ENCODE data around the gene VPS18. TPM values are rescaled to one million over a fixed set of nuclear protein-coding genes. Genes with fewer than 3 reads are reported as not detected.

VPS18 gene
- total and polyA plus RNA-seq, 2 donors (not counting 1 experiment from before 2014, with no cell fraction given), result 13.6 to 29.6 TPM

- ChIA-PET POLR2A (interaction anchor here (0.6 kb wide), 1 partner anchor 243 kb away, joined by 3 read pairs; no protein-coding TSS in a partner anchor), CTCF (interaction anchor here (0.6 to 2.8 kb wide), 4 partner anchors 10 to 220 kb away, joined by 3 to 9 read pairs (median 6); no protein-coding TSS in a partner anchor)
- intact Hi-C loops (cut with micrococcal nuclease), result no loop called here
- Histone ChIP-seq H4K20me1 (ENCODE audit: control insufficient read depth, insufficient read depth, low read length, poor library complexity, severe bottlenecking) (no peaks in the 10 kb centered on the region), H3K36me3 (replicated peaks in 1 of 2; ENCODE audit: control extremely low read depth in 1 of 2, control insufficient read depth in 1 of 2, extremely low read depth in 1 of 2, insufficient read depth in 2 of 2, low read length in 1 of 2) (no peaks in the 10 kb centered on the region), H2AFZ (ENCODE audit: insufficient read depth, low read depth, low read length, poor library complexity, severe bottlenecking) (no peak overlapping the region), H3K4me2 (replicated peaks; ENCODE audit: low read depth, low read length, poor library complexity, severe bottlenecking) (no peak overlapping the region), H3K27me3 (replicated peaks in 1 of 4; ENCODE audit: control extremely low read depth in 1 of 4, control insufficient read depth in 3 of 4, insufficient read depth in 4 of 4, low read length in 3 of 4) (peaks cover 0 to 12% (median 0%) of the 10 kb centered on the region in 4 experiments), H3K4me1 (ENCODE audit: control insufficient read depth in 2 of 2, insufficient read depth in 2 of 2, low read length in 2 of 2) (peaks cover 6 to 7% of the 10 kb centered on the region in 2 donors), H3K4me3 (ENCODE audit: control extremely low read depth in 1 of 5, extremely low read depth in 1 of 5, insufficient read depth in 1 of 5, low read depth in 2 of 5, low read length in 4 of 5) (no peak overlapping the region), H3K79me2 (ENCODE audit: control insufficient read depth, insufficient read depth, low read length) (no peaks in the 10 kb centered on the region), H3K9ac (ENCODE audit: low read length) (no peak overlapping the region), H3K9me3 (ENCODE audit: control extremely low read depth in 1 of 3, control insufficient read depth in 2 of 3, insufficient read depth in 1 of 3, low read length in 2 of 3) (peaks cover 0 to 7% (median 0%) of the 10 kb centered on the region in 3 donors), H3K27ac (ENCODE audit: low read length in 2 of 2) (no peak overlapping the region)
- Mint-ChIP-seq H3K4me1 (peaks cover 10% of the 10 kb centered on the region), H3K9me3 (ENCODE audit: insufficient read depth) (no peaks in the 10 kb centered on the region), H3K4me3 (no peak overlapping the region), H3K27me3 (peaks cover 6% of the 10 kb centered on the region), H3K27ac (no peak overlapping the region)
- no CpG with 5 or more reads among the region's 1 CpG for WGBS (ENCODE audit: insufficient coverage)
- DNase-seq (no peak), ATAC-seq (ENCODE audit: low read depth) (peak; percentile 49)
- TF ChIP-seq EZH2 (IDR thresholded peaks at IDR 0.05; ENCODE audit: borderline replicate concordance, insufficient read depth, low read depth, low read length, poor library complexity, severe bottlenecking), result no peak
- no peak for TF ChIP-seq CTCF (IDR thresholded peaks at IDR 0.05)
Observed at GRCh38 chr15:40878785-40879184, 15.5 kb upstream of the VPS18 start.

DNA sequence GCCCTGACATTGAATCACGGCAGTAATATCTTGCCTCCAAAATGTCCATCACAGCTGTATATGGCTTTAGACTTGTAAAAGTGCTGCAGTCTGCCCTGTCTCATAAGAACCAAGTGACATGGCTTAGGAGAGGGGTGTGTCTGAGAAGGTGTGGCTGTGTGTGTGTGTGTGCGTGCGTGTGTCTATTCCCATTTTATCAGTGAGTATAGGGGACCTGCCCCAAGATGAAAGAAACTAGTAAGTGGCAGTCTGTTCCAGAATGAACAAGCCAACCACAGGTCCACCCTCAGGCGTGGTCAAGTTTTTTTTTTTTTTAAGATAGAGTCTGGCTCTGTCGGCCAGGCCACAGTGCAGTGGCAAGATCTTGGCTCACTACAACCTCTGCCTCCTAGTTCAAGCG lies 14.6 kb upstream of the VPS18 start:
- Histone ChIP-seq H3K27ac (ENCODE audit: low read length in 2 of 2) (no peak overlapping the region), H3K4me2 (replicated peaks; ENCODE audit: low read depth, low read length, poor library complexity, severe bottlenecking) (no peak overlapping the region), H3K36me3 (replicated peaks in 1 of 2; ENCODE audit: control extremely low read depth in 1 of 2, control insufficient read depth in 1 of 2, extremely low read depth in 1 of 2, insufficient read depth in 2 of 2, low read length in 1 of 2) (no peaks in the 10 kb centered on the region), H3K9me3 (ENCODE audit: control extremely low read depth in 1 of 3, control insufficient read depth in 2 of 3, insufficient read depth in 1 of 3, low read length in 2 of 3) (peaks cover 0 to 7% (median 0%) of the 10 kb centered on the region in 3 donors), H3K9ac (ENCODE audit: low read length) (no peak overlapping the region), H3K79me2 (ENCODE audit: control insufficient read depth, insufficient read depth, low read length) (no peaks in the 10 kb centered on the region), H2AFZ (ENCODE audit: insufficient read depth, low read depth, low read length, poor library complexity, severe bottlenecking) (no peak overlapping the region), H4K20me1 (ENCODE audit: control insufficient read depth, insufficient read depth, low read length, poor library complexity, severe bottlenecking) (no peaks in the 10 kb centered on the region), H3K4me3 (ENCODE audit: control extremely low read depth in 1 of 5, extremely low read depth in 1 of 5, insufficient read depth in 1 of 5, low read depth in 2 of 5, low read length in 4 of 5) (no peak overlapping the region), H3K4me1 (ENCODE audit: control insufficient read depth in 2 of 2, insufficient read depth in 2 of 2, low read length in 2 of 2) (peaks cover 2% of the 10 kb centered on the region in 2 donors), H3K27me3 (replicated peaks in 1 of 4; ENCODE audit: control extremely low read depth in 1 of 4, control insufficient read depth in 3 of 4, insufficient read depth in 4 of 4, low read length in 3 of 4) (peaks cover 0 to 6% (median 0%) of the 10 kb centered on the region in 4 experiments)
- ChIA-PET POLR2A (no interaction called here), CTCF (interaction anchor here (0.6 to 2.8 kb wide), 2 partner anchors 12 to 25 kb away, joined by 3 to 9 read pairs; no protein-coding TSS in a partner anchor)
- ATAC-seq (ENCODE audit: low read depth), result no peak
- Mint-ChIP-seq H3K9me3 (ENCODE audit: insufficient read depth) (no peaks in the 10 kb centered on the region), H3K4me3 (no peak overlapping the region), H3K4me1 (peaks cover 5% of the 10 kb centered on the region), H3K27ac (no peak overlapping the region), H3K27me3 (peaks cover 3% of the 10 kb centered on the region)
- DNase-seq, result no peak
- TF ChIP-seq CTCF (IDR thresholded peaks at IDR 0.05), result no peak
- TF ChIP-seq EZH2 (IDR thresholded peaks at IDR 0.05; ENCODE audit: borderline replicate concordance, insufficient read depth, low read depth, low read length, poor library complexity, severe bottlenecking), result no peak
- intact Hi-C loops (cut with micrococcal nuclease), result no loop called here
- 93% methylated on average over 4 of the region's 6 CpGs for WGBS (ENCODE audit: insufficient coverage)

All from B cell (primary cell).